Stimulated activated CD8-positive, alpha-beta memory T cell treated with anti-CD3 and anti-CD28 coated beads, Interleukin-12 subunit alpha, Interleukin-12 subunit beta, amount 100 ng/mL, for 4 hours (primary cell): ENCODE data around the gene MCRS1.

Experiments used
- DNase-seq: peaks from one replicate; pipeline ENCODE4 v3.0.0-alpha.2; 2020; ENCODE audit warnings: low read depth

Gene MCRS1

GRCh38 chr12:49555631-49556390 lies 12.1 kb downstream of the MCRS1 start:
- no peak for DNase-seq

- no peak for DNase-seq
These were observed 13.7 kb downstream of the MCRS1 start for GRCh38 chr12:49554266-49554665.

DNA sequence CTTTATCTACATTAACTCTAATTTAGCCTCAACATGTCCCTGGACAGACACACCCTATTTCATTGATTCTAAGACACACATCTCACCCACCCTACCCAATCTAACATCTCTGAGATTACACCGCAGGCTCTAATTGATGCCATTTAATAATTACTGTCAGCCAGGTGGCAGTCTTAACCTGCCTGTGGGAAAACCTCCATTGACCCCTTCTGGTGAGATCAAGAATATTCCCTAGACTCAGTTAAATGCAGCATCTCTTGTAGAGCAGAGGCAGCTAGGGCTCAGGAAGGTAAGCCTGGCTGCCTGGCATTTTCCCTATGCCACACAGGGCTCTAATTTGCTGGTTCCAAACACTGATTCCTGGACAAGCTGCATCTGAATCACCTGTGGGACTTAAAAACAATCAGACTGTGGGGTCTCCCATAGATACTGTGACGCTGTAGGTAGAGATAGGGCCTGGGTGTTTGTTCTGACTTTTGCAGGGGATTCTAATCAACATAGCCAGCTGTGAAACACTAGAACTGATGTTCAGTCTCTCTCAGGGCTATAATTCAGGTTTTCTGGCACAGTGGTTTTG lies 14.3 kb downstream of the MCRS1 start:
- DNase-seq = no peak

DNA sequence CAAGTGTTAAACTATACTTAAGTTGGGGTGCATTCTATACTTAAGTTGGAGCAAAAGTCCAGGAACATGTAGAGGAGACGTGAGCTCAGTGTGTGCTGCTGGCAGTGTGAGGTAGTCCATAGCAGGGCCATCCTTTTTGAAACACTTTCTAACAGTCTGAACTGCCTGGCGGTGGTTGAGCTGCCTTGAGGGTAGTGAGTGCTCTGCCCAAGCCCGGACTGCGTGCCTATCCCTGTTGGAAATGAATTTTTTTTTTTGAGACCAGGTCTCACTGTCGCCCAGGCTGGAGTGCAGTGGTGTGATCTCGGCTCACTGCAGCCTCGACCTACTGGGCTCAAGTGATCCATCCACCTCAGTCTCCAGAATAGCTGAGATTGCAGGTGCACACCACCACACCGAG lies 15.0 kb downstream of the MCRS1 start:
- DNase-seq = no peak

DNA sequence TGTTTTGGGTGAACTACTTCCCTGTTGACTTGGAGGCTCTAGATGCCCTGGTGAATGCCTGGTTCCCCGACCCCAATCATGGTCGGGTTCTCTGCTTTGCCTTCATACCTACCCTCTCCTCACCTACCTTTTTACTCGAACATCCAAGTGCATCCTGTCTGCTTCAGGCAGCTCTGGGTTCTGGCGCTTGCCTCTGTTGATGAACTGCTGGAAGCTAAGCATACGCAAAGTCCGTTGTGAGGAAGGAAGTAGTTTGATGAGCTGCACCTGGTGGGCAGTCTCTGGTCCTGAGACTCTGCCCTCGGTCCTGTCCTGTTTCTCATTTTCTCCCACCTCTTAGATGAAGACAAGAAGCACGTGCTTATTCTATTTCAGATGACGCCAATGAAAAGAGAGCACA lies 15.5 kb downstream of the MCRS1 start:
- DNase-seq = no peak

GRCh38 chr12:49552014-49552413 lies 15.9 kb downstream of the MCRS1 start:
- no peak for DNase-seq

DNA sequence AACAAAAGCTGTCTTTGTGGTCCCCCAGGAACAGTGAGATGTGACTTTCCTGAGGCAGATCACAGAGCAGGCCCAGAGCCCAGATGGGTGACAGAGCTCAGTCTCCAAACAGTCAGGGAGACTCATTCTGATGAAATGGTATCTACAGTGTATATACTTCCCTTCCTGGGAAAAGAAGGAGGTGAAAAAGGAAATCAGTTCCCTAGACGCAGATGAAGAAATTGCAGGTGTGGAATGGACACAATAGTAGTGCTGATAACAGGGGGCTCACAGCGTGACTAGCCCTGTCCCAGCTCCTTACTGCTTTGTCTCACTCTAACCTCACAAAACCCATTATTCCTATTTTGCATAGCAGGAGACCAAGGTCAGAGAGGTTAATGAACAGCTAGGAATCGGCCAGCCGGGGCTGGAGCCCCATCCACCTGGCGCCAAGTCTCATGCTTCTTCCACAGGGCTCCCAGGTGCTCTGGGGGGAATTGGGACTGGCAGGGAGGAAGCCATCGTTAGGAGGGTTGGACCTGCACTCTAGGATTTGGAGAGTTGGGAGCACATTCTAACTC lies 17.2 kb downstream of the MCRS1 start:
- DNase-seq = no peak

- DNase-seq = no peak
These were observed 17.9 kb downstream of the MCRS1 start for GRCh38 chr12:49549735-49550692.

- DNase-seq = no peak
These were observed 18.9 kb downstream of the MCRS1 start for GRCh38 chr12:49548822-49549648.

- DNase-seq = no peak
These were observed 19.5 kb downstream of the MCRS1 start for GRCh38 chr12:49548481-49548821.

DNA sequence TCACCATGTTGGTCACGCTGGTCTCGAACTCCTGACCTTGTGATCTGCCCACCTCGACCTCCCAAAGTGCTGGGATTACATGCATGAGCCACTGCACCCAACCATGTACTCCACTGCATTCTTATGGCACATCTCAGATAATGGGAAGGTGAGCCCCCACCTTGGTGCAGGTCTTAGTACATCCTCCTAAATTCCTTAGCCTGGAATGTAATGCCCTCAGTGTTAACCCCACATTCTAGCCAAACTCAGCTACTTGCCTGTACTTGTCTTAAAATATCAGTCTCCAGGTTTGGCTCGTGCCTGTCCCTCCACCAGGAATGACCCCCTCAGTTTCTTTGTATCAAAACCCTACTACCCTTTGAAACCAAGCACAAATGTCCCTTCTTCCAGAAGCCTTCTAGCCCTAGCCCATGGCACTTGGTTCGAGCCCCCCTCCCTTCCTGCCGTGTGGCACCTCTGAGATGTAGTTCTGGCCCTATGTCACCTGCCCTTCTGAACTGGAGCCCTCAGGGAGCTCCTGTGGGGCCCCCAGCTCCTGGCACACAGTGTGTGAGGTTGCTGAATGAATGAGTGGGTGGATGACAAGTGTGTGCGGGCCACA lies 20.8 kb downstream of the MCRS1 start:
- no peak for DNase-seq

- no peak for DNase-seq
These were observed 21.5 kb downstream of the MCRS1 start for GRCh38 chr12:49546481-49546880.

- no peak for DNase-seq
These were observed 22.1 kb downstream of the MCRS1 start for GRCh38 chr12:49545815-49546214.

DNA sequence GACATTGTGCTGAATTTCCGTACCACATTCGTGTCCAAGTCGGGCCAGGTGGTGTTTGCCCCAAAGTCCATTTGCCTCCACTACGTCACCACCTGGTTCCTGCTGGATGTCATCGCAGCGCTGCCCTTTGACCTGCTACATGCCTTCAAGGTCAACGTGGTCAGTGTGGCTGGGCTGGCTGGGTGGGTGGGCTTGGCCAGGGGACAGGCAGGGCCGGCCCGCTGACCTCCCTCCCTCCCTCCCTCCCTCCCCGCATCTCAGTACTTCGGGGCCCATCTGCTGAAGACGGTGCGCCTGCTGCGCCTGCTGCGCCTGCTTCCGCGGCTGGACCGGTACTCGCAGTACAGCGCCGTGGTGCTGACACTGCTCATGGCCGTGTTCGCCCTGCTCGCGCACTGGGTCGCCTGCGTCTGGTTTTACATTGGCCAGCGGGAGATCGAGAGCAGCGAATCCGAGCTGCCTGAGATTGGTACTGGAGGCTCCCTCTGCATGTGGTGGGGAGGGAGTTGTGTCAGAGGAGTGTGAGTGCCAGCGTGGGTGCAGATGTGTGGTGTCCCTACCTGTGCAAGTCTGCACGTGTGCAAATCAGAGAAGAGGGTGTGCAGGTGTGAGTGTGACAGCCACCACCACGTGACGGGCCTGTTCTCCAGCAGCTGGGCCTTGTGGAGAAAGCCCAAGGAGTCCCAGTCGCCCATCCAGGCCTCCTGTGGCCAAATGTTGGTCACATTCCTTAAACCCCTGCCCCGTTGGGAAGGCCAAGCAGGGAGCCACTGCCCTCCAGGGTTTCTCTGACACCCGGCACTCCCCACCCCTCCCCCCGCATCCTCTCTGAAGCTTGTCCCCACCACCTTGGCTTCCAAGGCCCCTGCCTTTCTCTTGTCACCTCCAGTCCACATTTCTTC lies 23.8 kb downstream of the MCRS1 start:
- no peak for DNase-seq

DNA sequence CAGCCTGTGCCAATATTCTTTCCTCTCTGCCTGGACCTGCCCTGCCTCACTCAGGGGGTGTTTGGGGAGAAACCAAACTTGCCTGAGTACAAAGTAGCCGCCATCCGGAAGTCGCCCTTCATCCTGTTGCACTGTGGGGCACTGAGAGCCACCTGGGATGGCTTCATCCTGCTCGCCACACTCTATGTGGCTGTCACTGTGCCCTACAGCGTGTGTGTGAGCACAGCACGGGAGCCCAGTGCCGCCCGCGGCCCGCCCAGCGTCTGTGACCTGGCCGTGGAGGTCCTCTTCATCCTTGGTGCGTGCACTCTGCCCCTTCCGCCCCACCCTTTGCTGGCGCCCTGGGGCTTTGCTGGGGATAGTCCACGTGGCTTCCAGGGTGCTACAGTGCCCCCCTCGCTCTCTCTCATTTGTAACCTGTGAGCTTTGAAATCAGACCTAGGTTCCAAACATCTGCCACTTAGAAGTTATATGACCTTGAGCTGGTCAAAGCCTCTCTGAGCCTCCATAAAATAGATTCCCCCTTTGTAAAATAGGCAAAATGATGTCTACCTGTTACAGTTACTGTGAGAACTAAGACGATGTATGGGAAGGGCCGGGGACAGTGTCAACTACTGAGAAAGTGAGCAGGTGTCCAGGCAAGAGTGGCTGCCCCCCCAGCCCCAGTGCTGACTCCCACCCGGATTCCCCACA lies 24.6 kb downstream of the MCRS1 start:
- no peak for DNase-seq

GRCh38 chr12:49542592-49543160 lies 25.3 kb downstream of the MCRS1 start:
- no peak for DNase-seq

DNA sequence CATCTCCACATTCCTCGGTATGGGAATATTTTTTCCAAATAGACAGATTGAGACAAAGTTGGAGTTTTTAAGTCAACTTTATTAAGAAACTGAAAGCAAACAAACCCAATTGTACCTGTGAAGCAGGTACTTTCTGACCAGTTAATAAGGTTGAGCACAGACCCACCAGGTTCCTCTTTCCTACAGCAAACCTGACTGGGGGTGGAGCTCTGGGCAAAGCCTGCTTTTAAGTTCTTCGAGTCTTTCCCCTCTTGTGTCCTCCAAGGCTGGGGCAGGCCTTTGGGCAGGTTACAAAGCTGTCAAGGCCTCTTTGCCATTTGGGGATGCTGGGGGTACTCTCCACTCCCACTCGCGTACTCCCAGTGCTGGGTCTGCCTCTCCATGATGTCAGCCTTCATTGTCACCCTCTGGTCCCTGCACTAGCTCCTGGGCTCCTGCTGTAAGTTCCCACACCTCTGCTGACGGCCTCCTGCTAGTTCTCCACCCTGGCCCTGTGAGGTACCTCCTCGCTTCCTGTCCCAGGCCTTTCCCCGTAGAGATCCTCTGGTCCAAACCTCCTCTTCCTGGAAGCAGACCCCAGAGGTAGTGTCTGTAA lies 25.9 kb downstream of the MCRS1 start:
- no peak for DNase-seq

DNA sequence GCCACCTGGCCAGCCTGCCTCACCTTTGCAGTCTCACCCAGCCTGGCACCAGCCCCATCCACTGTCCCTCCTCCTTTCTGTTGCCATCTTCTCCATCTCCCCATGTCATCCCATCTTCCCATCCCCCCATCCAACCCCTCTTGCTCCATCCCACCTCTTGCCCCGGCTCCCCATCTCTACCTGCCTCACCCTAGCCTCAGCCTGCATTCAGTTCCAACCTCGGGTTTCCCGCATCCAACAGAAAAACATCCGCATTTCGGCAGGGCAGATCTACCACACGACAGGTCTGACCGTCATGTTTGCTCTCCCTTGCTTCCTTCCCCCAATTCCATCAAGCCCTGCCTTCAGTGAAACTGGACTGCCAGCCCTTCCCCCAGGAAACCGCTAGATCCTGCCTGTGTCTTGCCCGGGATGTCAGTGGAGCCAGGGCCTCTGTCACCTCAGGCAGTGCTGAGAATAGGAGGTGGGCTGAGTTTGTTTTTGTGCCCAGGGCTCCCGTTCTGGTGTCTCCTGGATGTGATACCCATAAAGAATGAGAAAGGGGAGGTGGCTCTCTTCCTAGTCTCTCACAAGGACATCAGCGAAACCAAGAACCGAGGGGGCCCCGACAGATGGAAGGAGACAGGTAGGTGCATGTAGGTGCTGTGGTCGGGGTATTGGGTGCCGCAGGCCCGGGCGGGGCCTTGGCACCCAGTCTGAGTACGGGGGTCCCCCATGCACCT lies 26.6 kb downstream of the MCRS1 start:
- no peak for DNase-seq
